ENCODE data around the gene ZNF532.

DNA sequence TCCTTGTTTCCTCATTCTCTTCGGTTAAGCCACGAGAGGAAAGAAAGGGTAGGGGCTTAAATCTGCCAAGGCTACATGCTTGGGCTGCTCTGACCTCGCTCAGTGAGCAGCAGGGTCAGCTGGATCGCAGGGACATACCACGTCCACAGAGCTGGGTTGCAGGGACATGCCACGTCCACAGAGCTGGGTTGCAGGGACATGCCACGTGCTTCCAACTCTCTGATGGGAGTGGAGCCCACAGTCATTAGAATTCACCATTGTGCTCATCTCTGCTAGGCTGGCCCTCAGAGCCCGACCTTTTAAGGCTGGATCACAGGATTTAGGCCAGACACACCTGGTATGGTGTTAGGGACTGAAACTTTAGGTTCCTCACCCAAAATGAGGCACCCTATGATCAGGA is 167.6 kb downstream of the ZNF532 start:
- TF ChIP-seq, protein P1, sequence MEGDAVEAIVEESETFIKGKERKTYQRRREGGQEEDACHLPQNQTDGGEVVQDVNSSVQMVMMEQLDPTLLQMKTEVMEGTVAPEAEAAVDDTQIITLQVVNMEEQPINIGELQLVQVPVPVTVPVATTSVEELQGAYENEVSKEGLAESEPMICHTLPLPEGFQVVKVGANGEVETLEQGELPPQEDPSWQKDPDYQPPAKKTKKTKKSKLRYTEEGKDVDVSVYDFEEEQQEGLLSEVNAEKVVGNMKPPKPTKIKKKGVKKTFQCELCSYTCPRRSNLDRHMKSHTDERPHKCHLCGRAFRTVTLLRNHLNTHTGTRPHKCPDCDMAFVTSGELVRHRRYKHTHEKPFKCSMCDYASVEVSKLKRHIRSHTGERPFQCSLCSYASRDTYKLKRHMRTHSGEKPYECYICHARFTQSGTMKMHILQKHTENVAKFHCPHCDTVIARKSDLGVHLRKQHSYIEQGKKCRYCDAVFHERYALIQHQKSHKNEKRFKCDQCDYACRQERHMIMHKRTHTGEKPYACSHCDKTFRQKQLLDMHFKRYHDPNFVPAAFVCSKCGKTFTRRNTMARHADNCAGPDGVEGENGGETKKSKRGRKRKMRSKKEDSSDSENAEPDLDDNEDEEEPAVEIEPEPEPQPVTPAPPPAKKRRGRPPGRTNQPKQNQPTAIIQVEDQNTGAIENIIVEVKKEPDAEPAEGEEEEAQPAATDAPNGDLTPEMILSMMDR (IDR thresholded peaks at IDR 0.05): no peak
- no peak for TF ChIP-seq POLR2AphosphoS5 (IDR thresholded peaks at IDR 0.05; ENCODE audit: low read depth, low read length)
- TF ChIP-seq, protein P2, sequence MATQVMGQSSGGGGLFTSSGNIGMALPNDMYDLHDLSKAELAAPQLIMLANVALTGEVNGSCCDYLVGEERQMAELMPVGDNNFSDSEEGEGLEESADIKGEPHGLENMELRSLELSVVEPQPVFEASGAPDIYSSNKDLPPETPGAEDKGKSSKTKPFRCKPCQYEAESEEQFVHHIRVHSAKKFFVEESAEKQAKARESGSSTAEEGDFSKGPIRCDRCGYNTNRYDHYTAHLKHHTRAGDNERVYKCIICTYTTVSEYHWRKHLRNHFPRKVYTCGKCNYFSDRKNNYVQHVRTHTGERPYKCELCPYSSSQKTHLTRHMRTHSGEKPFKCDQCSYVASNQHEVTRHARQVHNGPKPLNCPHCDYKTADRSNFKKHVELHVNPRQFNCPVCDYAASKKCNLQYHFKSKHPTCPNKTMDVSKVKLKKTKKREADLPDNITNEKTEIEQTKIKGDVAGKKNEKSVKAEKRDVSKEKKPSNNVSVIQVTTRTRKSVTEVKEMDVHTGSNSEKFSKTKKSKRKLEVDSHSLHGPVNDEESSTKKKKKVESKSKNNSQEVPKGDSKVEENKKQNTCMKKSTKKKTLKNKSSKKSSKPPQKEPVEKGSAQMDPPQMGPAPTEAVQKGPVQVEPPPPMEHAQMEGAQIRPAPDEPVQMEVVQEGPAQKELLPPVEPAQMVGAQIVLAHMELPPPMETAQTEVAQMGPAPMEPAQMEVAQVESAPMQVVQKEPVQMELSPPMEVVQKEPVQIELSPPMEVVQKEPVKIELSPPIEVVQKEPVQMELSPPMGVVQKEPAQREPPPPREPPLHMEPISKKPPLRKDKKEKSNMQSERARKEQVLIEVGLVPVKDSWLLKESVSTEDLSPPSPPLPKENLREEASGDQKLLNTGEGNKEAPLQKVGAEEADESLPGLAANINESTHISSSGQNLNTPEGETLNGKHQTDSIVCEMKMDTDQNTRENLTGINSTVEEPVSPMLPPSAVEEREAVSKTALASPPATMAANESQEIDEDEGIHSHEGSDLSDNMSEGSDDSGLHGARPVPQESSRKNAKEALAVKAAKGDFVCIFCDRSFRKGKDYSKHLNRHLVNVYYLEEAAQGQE (IDR thresholded peaks at IDR 0.05; ENCODE audit: insufficient read depth in 1 of 2, low read depth in 2 of 2, low read length in 1 of 2): no peak
- TF ChIP-seq TCF7L2 (IDR thresholded peaks at IDR 0.05; ENCODE audit: low read depth, low read length): no peak
